Ovary (tissue), 9 donors: Measurements from ENCODE around the gene CIAPIN1. TPM values are rescaled to one million over a fixed set of nuclear protein-coding genes. Genes with fewer than 3 reads are reported as not detected.

Source experiments
- DNase-seq, 5 donors: peaks; one replicate each; pipeline ENCODE4 v3.0.0-alpha.2; 2019 to 2020
- H3K27ac ChIP-seq, 2 donors: fragments of 200-600 bp; one replicate each; pipeline versions ENCODE4 v1.5.1 to v1.8.0; 2019 to 2022
- H3K27me3 ChIP-seq: fragments of 200-600 bp; one replicate; pipeline ENCODE4 v1.8.0; 2022
- H3K36me3 ChIP-seq: fragments of 200-600 bp; sonication (generic); one replicate; pipeline ENCODE4 v1.5.1; 2019
- H3K4me1 ChIP-seq: one replicate; pipeline ENCODE4 v1.8.1; 2013; ENCODE audit warnings: mild to moderate bottlenecking, moderate library complexity; ENCODE audit not compliant: insufficient read depth
- H3K4me3 ChIP-seq: fragments of 200-600 bp; sonication (generic); one replicate; pipeline ENCODE4 v1.5.1; 2017
- H3K9me3 ChIP-seq, 2 donors: fragments of 200-600 bp in 1 of 2; sonication (generic) in 1 of 2; one replicate each; pipeline versions ENCODE4 v1.5.1 to v1.8.1; 2013 to 2019; ENCODE audit warnings: mild to moderate bottlenecking in 1 of 2, moderate library complexity in 1 of 2
- CTCF ChIP-seq, 3 donors: fragments of 450-650 bp in 2 of 3; fragments of 200-600 bp in 1 of 3; IDR thresholded peaks; one replicate each; pipeline versions ENCODE4 v1.5.1 to v1.8.0; 2016 to 2022; ENCODE audit warnings: antibody characterized with exemption in 3 of 3, mild to moderate bottlenecking in 1 of 3
- EP300 ChIP-seq: sonication (generic); formaldehyde crosslinking; IDR thresholded peaks from one replicate; pipeline ENCODE4 v1.6.1; 2017; ENCODE audit warnings: antibody characterized with exemption
- POLR2A ChIP-seq: fragments of 450-650 bp; IDR thresholded peaks from one replicate; pipeline ENCODE4 v1.6.1; 2017; ENCODE audit warnings: antibody characterized with exemption, mild to moderate bottlenecking, moderate library complexity
- WGBS, 3 donors: extraction: QIAGEN DNeasy Blood & Tissue Kit in 1 of 3; methylation state at CpG; one replicate each; pipeline versions ENCODE4 v1.1.5 to v1.1.7; 2013 to 2017; 5-methylcytosine and 5-hydroxymethylcytosine counted together
- intact Hi-C, 4 donors: fragments of 100-400 bp; cut with DNase I; formaldehyde crosslinking; loops; one replicate each; pipeline versions ENCODE4 v1.11.0 to v1.15.1; 2022 to 2023
- polyA plus RNA-seq, 2 donors: library from polyadenylated mRNA; stranded (reverse); fragments of 200-250 nt in 1 of 2; fragments of 350-450 nt in 1 of 2; fragmentation: Illumina TruSeq in 1 of 2; extraction: RNeasy Lipid Tissue Mini Kit (QIAGEN cat#74804) in 1 of 2; gene quantifications; one replicate each; pipeline ENCODE4 v1.2.3, GENCODE V29; 2013 to 2014
- total RNA-seq, 7 donors: library from RNA; depleted of rRNA in 2 of 7; stranded (reverse); fragments of >200 nt in 2 of 7; fragmentation: NEBNext Ultra II Directional in 3 of 7; extraction: Animal tissue kit (Norgen Biotek cat#: 25700) in 3 of 7; gene quantifications; one replicate each; pipeline versions ENCODE4 v1.1.0 to v1.2.4, GENCODE V29; 2016 to 2023
- donor health status: DM: no; HTN: no; CAD: no; lungs with moderate emphysema.
- donor health status: DM: no; HTN: no; CAD: no.
- donor health status: Bipolar disorder and iron deficiency.
- donor health status: DM: yes; HTN: yes; CAD: no.
- donor health status: DM: no; HTN: no; CAD: no.
- donor health status: DM: yes; HTN: yes; CAD: no.

The CIAPIN1 gene
- total and polyA plus RNA-seq, 9 donors: 9.2 to 33.5 (median 20.8) TPM

DNA sequence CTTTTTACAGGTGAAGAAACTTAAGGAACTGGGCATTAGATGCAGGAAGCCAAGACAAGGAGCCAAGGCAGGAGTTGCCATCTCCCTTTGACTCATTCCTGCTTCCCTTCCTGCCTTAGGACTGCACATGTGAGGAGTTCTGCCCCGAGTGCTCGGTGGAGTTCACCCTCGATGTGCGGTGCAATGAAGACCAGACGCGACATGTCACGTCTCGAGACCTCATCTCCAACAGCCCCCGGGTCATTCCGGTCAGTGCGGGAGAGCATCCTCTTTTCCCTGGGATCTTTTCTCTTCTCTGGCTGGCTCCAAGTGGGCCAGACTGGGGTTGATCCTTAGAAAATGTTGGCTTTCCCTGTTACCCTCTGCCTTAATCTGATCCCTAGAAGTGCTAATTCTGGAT is 21.9 kb upstream of the CIAPIN1 start:
- TF ChIP-seq POLR2A: no peak
- TF ChIP-seq CTCF (IDR thresholded peaks at IDR 0.05): no peak
- no peak for TF ChIP-seq EP300
- Histone ChIP-seq H3K27me3 (no peaks in the 10 kb centered on the region), H3K4me3 (no peak overlapping the region), H3K36me3 (no peaks in the 10 kb centered on the region), H3K4me1 (peaks cover 11% of the 10 kb centered on the region), H3K27ac (no peak overlapping the region), H3K9me3 (no peaks in the 10 kb centered on the region)
- 76 to 90% (median 83%) methylated on average over 11 of the region's 11 CpGs for WGBS, 3 donors
- intact Hi-C loops: loop anchor here in 1 of 4 donors (10.0 kb wide), 1 partner anchor 46 kb away; no protein-coding TSS in a partner anchor
- no peak for DNase-seq

GRCh38 chr16:57468346-57468745 is 21.2 kb upstream of the CIAPIN1 start:
- TF ChIP-seq EP300 (no peak), CTCF (IDR thresholded peaks at IDR 0.05) (no peak), POLR2A (no peak)
- intact Hi-C loops: loop anchor here in 1 of 4 donors (10.0 kb wide), 1 partner anchor 46 kb away; no protein-coding TSS in a partner anchor
- H3K36me3 ChIP-seq: no peaks in the 10 kb centered on the region
- H3K9me3 ChIP-seq: no peaks in the 10 kb centered on the region
- no peak overlapping the region for H3K4me3 ChIP-seq
- DNase-seq: no peak
- 84 to 88% (median 88%) methylated on average over 2 of the region's 2 CpGs for WGBS, 3 donors
- no peak overlapping the region for H3K27ac ChIP-seq
- no peaks in the 10 kb centered on the region for H3K27me3 ChIP-seq
- peaks cover 14% of the 10 kb centered on the region for H3K4me1 ChIP-seq

GRCh38 chr16:57464523-57464922 is 17.3 kb upstream of the CIAPIN1 start:
- H3K27ac ChIP-seq: no peak overlapping the region
- TF ChIP-seq POLR2A (no peak), CTCF (IDR thresholded peaks at IDR 0.05) (no peak), EP300 (no peak)
- intact Hi-C loops: loop anchor here in 1 of 4 donors (10.0 kb wide), 1 partner anchor 50 kb away; no protein-coding TSS in a partner anchor
- H3K9me3 ChIP-seq: no peaks in the 10 kb centered on the region
- no peak for DNase-seq
- no peaks in the 10 kb centered on the region for H3K36me3 ChIP-seq
- H3K4me1 ChIP-seq: peaks cover 11% of the 10 kb centered on the region
- H3K27me3 ChIP-seq: no peaks in the 10 kb centered on the region
- 87 to 96% (median 92%) methylated on average over 2 of the region's 2 CpGs for WGBS, 3 donors
- no peak overlapping the region for H3K4me3 ChIP-seq

- intact Hi-C loops: loop anchor here in 1 of 4 donors (10.0 kb wide), 1 partner anchor 52 kb away; no protein-coding TSS in a partner anchor
- Histone ChIP-seq H3K4me3 (peak overlapping the region; percentile 99), H3K9me3 (no peaks in the 10 kb centered on the region), H3K27me3 (no peaks in the 10 kb centered on the region), H3K36me3 (no peaks in the 10 kb centered on the region), H3K4me1 (peaks cover 11% of the 10 kb centered on the region), H3K27ac (peak overlapping the region; percentile 56 to 76)
- DNase-seq: no peak
- 0 to 1% (median 0%) methylated on average over 16 of the region's 16 CpGs for WGBS, 3 donors
- TF ChIP-seq POLR2A (no peak), CTCF (IDR thresholded peaks at IDR 0.05) (no peak), EP300 (no peak)
These were observed 15.8 kb upstream of the CIAPIN1 start for GRCh38 chr16:57462978-57463362.
